PC-9 (cell line): ENCODE results near the gene CFAP119. TPM values are rescaled to one million over a fixed set of nuclear protein-coding genes. Genes with fewer than 3 reads are reported as not detected.

Source experiments
- BruUV-seq: library from RNA; stranded (reverse); fragments of 400-500 nt; replicated peaks from 2 replicates; lab custom pipeline; 2021; lab: Mats Ljungman, UMichigan
- CTCF ChIA-PET: fragments of 300-600 bp; sonication (Branson Sonifier 250); formaldehyde crosslinking; loops from one replicate; lab custom pipeline; 2022; ENCODE audit warnings: antibody characterized with exemption; lab: Charles Lee
- POLR2A ChIA-PET: fragments of 300-600 bp; sonication (Branson Sonifier 250); formaldehyde crosslinking; loops from one replicate; lab custom pipeline; 2022; ENCODE audit warnings: antibody characterized with exemption; ENCODE audit not compliant: unreplicated experiment; lab: Charles Lee
- DNase-seq, 2 experiments: peaks; one replicate each; pipeline versions ENCODE4 v3.0.0 to v3.0.0-alpha.2; 2015 to 2022; ENCODE audit warnings: mixed read lengths in 1 of 2
- H2AFZ ChIP-seq: fragments of 200-600 bp; sonication (generic); 2 replicates; pipeline ENCODE4 v1.8.1; 2017; ENCODE audit warnings: antibody characterized with exemption
- H3F3A ChIP-seq: fragments of 200-600 bp; sonication (generic); 2 replicates; pipeline ENCODE4 v1.8.1; 2017; ENCODE audit warnings: antibody characterized with exemption, mild to moderate bottlenecking, low read depth; ENCODE audit not compliant: insufficient read depth
- H3K27ac ChIP-seq: fragments of 200-600 bp; sonication (generic); 2 replicates; pipeline ENCODE4 v1.6.1; 2016; ENCODE audit warnings: mixed run types
- H3K27me3 ChIP-seq: fragments of 200-600 bp; sonication (generic); 2 replicates; pipeline ENCODE4 v1.6.1; 2016; ENCODE audit warnings: low read depth, mixed run types; ENCODE audit not compliant: insufficient read depth
- H3K36me3 ChIP-seq: fragments of 200-600 bp; sonication (generic); 2 replicates; pipeline ENCODE4 v1.6.1; 2016; ENCODE audit warnings: low read depth, mixed run types
- H3K4me1 ChIP-seq: fragments of 200-600 bp; sonication (generic); replicated peaks from 2 replicates; pipeline ENCODE4 v1.6.1; 2016; ENCODE audit warnings: mixed run types; ENCODE audit not compliant: insufficient read depth
- H3K4me2 ChIP-seq: fragments of 200-600 bp; sonication (generic); 2 replicates; pipeline ENCODE4 v1.6.1; 2017; ENCODE audit warnings: mixed run types
- H3K4me3 ChIP-seq: fragments of 200-600 bp; sonication (generic); 2 replicates; pipeline ENCODE4 v1.6.1; 2016; ENCODE audit warnings: mixed run types
- H3K79me2 ChIP-seq: fragments of 200-600 bp; sonication (generic); 2 replicates; pipeline ENCODE4 v1.6.1; 2017; ENCODE audit warnings: low read depth, mixed run types
- H3K9me2 ChIP-seq: fragments of 200-600 bp; sonication (generic); 2 replicates; pipeline ENCODE4 v1.8.1; 2017; ENCODE audit warnings: mild to moderate bottlenecking; ENCODE audit not compliant: insufficient read depth
- H3K9me3 ChIP-seq: fragments of 200-600 bp; sonication (generic); 2 replicates; pipeline ENCODE4 v1.8.1; 2016; ENCODE audit warnings: low read depth; ENCODE audit not compliant: insufficient read depth
- H4K20me1 ChIP-seq: fragments of 200-600 bp; sonication (generic); 2 replicates; pipeline ENCODE4 v1.8.1; 2017; ENCODE audit not compliant: insufficient read depth
- CTCF ChIP-seq: fragments of 200-600 bp; sonication (generic); conservative IDR thresholded peaks from 2 replicates; pipeline ENCODE4 v1.6.1; 2017; ENCODE audit warnings: mixed run types, antibody characterized with exemption, mild to moderate bottlenecking, moderate library complexity
- EZH2 ChIP-seq: fragments of 200-600 bp; sonication (generic); IDR thresholded peaks from 2 replicates; pipeline ENCODE4 v1.8.0; 2017; ENCODE audit warnings: antibody characterized with exemption, low read depth
- intact Hi-C: fragments of 100-400 bp; cut with micrococcal nuclease; formaldehyde crosslinking; loops from one replicate; pipeline ENCODE4 v1.10.0; 2022; ENCODE audit not compliant: unreplicated experiment
- total RNA-seq: library from RNA; stranded (reverse); gene quantifications from 2 replicates; pipeline ENCODE4 v1.2.3, GENCODE V29; 2021

CFAP119 gene
- total RNA-seq, 1 experiment from 2014 or later: 19.9 TPM

DNA sequence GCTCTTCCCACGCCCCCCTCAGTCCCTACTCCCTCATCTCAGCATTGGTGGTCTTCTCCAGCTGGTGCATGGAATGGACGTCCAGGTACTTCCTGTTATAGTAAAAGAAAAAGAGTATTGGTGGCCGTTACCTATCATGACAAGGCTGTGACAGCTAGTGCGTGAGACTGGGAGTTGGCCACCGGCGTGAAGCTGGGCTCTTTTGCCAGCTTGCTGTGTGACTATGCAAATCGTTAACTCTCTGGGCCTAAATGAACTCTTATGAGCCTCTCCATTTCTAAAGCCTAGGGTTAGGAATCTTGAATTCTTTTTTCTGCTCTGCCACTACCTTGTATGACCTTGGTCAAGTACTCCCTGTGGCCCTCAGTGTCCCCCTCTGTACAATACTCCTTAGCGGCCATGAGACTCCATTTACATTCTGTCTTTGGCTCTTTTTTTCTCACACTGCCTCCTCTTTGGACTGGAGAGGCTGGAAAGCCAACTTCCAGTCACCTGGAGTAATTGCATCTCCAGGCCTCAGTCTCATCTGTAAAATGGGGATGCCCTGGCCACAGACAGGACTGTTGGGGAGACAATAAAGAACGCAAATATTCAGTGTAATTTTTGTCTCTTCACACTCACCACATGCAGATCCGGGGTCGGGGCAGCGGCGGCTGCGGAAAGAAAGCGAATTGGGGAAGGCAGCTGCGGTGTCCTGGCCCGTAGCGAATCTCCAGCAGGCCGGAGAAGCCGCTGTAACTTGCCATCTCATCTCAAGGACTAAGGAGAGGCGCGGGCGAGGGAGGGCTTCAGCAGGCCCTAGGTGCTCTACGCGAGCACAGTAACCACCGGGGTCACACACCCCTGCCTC is 1.1 kb downstream of the CFAP119 start:
- no peak for TF ChIP-seq EZH2
- TF ChIP-seq CTCF: no peak
- DNase-seq: peak in 1 of 2 experiments; percentile 50
- Histone ChIP-seq H3F3A (peaks cover 30% of the 10 kb centered on the region; the same call in 1 of the 2 replicates), H4K20me1 (peaks cover 11% of the 10 kb centered on the region), H3K9me3 (no peaks in the 10 kb centered on the region), H2AFZ (peak overlapping the region; percentile 89), H3K27me3 (no peaks in the 10 kb centered on the region), H3K36me3 (peaks cover 26% of the 10 kb centered on the region), H3K27ac (no peak overlapping the region), H3K79me2 (peaks cover 34% of the 10 kb centered on the region), H3K9me2 (no peaks in the 10 kb centered on the region), H3K4me2 (peak overlapping the region; percentile 80), H3K4me1 (peaks cover 24% of the 10 kb centered on the region), H3K4me3 (peak overlapping the region; percentile 83)
- ChIA-PET CTCF (no interaction called here), POLR2A (no interaction called here)
- BruUV-seq: no TSS peak
- intact Hi-C loops: loop anchor here (10.0 kb wide), 1 partner anchor 206 kb away; the partner anchor contains the start of gene ZNF764

GRCh38 chr16:30760001-30760559 is 1.8 kb downstream of the CFAP119 start:
- H3K4me3 ChIP-seq: no peak overlapping the region
- ChIA-PET POLR2A (no interaction called here), CTCF (interaction anchor here (0.5 kb wide), 1 partner anchor 180 kb away, joined by 7 read pairs; no protein-coding TSS in a partner anchor)
- H3K4me2 ChIP-seq: peak overlapping the region; percentile 80
- no TSS peak for BruUV-seq
- H4K20me1 ChIP-seq: peaks cover 11% of the 10 kb centered on the region
- no peak overlapping the region for H3K27ac ChIP-seq
- peaks cover 30% of the 10 kb centered on the region; the same call in 1 of the 2 replicates for H3F3A ChIP-seq
- H3K79me2 ChIP-seq: peaks cover 34% of the 10 kb centered on the region
- peaks cover 24% of the 10 kb centered on the region for H3K4me1 ChIP-seq
- H2AFZ ChIP-seq: no peak overlapping the region
- no peak for DNase-seq
- intact Hi-C loops: loop anchor here (10.0 kb wide), 1 partner anchor 205 kb away; the partner anchor contains the start of gene ZNF764
- H3K36me3 ChIP-seq: peaks cover 19% of the 10 kb centered on the region
- H3K9me3 ChIP-seq: no peaks in the 10 kb centered on the region
- no peaks in the 10 kb centered on the region for H3K9me2 ChIP-seq
- no peak for TF ChIP-seq EZH2
- no peak for TF ChIP-seq CTCF
- no peaks in the 10 kb centered on the region for H3K27me3 ChIP-seq

DNA sequence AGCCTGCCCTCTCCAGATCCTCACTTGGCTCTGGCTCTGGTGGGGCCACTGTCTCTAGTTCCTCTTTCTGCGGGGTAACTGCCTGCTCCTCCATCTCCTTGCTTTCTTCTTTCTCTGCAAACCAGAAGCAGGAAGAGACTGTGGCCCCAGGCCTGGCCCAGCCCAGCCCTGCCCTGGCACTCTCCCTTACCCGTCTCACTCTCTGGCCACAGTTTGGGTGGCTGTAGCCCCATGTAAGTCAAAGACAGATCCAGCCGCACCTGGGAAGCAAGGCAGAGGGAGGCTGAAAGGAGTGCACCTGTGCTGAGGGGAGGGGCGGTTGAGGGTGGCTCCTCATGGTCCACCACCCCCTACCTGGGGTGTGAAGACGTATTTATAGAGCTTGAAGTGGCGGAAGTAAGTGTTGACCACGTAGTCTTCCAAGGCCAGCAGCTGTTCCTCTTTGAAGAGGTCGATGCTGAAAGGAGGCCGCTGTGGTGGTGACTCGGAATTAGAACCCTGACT is 2.8 kb downstream of the CFAP119 start:
- BruUV-seq: no TSS peak
- TF ChIP-seq EZH2 (no peak), CTCF (no peak)
- H3K27ac ChIP-seq: no peak overlapping the region

More for the DNA sequence above, 2.8 kb downstream of the CFAP119 start:
- Histone ChIP-seq H3K9me2 (no peaks in the 10 kb centered on the region), H3K9me3 (no peaks in the 10 kb centered on the region), H3K4me1 (peaks cover 24% of the 10 kb centered on the region), H3K79me2 (peaks cover 27% of the 10 kb centered on the region), H4K20me1 (peaks cover 3% of the 10 kb centered on the region), H2AFZ (no peak overlapping the region), H3K36me3 (peaks cover 10% of the 10 kb centered on the region; the same call in 1 of the 2 replicates), H3K27me3 (no peaks in the 10 kb centered on the region), H3F3A (peaks cover 30% of the 10 kb centered on the region; the same call in 1 of the 2 replicates), H3K4me3 (no peak overlapping the region), H3K4me2 (no peak overlapping the region)
- ChIA-PET POLR2A (no interaction called here), CTCF (no interaction called here)
- intact Hi-C loops: no loop called here
- DNase-seq: no peak
